Left ventricle myocardium inferior (tissue), 1 donor: Measurements from ENCODE around the gene C6orf52. TPM values are rescaled to one million over a fixed set of nuclear protein-coding genes. Genes with fewer than 3 reads are reported as not detected.

Source experiments
- DNase-seq: peaks from one replicate; pipeline ENCODE4 v3.0.0-alpha.2; 2020
- H3K27ac ChIP-seq: fragments of 200-600 bp; replicated peaks from 2 replicates; pipeline ENCODE4 v1.8.0; 2021
- H3K27me3 ChIP-seq: fragments of 200-600 bp; 2 replicates; pipeline ENCODE4 v1.8.0; 2021; ENCODE audit warnings: low read depth
- H3K36me3 ChIP-seq: fragments of 200-600 bp; 2 replicates; pipeline ENCODE4 v1.8.0; 2021
- H3K4me1 ChIP-seq: fragments of 200-600 bp; 2 replicates; pipeline ENCODE4 v1.8.0; 2021
- H3K4me3 ChIP-seq: fragments of 200-600 bp; 2 replicates; pipeline ENCODE4 v1.8.0; 2021; ENCODE audit warnings: mild to moderate bottlenecking, moderate library complexity
- H3K9me3 ChIP-seq: fragments of 200-600 bp; replicated peaks from 2 replicates; pipeline ENCODE4 v1.8.0; 2021
- intact Hi-C: fragments of 100-400 bp; cut with micrococcal nuclease; formaldehyde crosslinking; loops from one replicate; pipeline ENCODE4 v1.11.0; 2022
- total RNA-seq: library from RNA; stranded (reverse); fragmentation: NEBNext Ultra II Directional; extraction: Animal tissue kit (Norgen Biotek cat#: 25700); gene quantifications from one replicate; pipeline ENCODE4 v1.2.1, GENCODE V29; 2021
- TF ChIP-seq, protein P1 (sequence below): fragments of 200-600 bp; IDR thresholded peaks from 2 replicates; pipeline ENCODE4 v1.8.0; 2021; ENCODE audit warnings: antibody characterized with exemption, mild to moderate bottlenecking, borderline replicate concordance
- donor health status: DM: no; HTN: yes; CAD: no; lungs with severe emphysema.

C6orf52 gene
- total RNA-seq, 1 donor from 2014 or later: 1.5 TPM

DNA sequence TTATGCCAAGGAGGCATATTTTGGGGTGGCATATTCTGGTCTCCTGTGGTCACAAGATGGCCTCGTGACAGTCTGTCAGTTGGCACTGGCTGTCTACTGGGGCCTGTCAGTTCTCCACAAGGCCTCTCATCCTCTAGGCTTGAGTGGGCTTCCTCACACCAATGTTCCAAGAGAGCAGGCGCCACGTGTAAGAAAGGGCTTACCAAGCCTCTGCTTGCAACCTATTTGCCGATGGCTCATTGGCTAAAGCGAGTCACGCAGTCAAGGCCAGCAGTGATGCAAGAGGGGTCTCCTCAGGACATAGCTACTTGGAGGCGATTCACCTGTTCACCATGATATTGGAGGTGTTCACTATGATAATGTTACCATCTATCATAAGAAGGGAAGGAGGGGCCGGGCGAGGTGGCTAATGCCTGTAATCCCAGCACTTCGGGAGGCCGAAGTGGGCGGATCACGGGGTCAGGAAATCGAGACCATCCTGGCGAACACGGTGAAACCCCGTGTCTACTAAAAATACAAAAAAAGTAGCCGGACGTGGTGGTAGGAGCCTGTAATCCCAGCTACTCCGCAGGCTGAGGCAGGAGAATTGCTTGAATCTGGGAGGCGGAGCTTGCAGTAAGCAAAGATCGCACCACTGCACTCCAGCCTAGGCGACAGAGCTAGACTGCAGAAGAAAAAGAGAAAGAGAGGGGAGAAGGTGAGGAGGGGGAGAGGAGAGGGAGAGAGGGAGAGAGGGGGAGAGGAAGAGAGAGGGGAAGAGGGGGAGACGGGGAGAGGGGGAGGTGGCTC, 35.3 kb downstream of the C6orf52 start:
- Histone ChIP-seq H3K27me3 (peaks cover 14% of the 10 kb centered on the region), H3K4me3 (peak overlapping the region; percentile 52), H3K27ac (no peak overlapping the region), H3K9me3 (no peaks in the 10 kb centered on the region), H3K4me1 (no peaks in the 10 kb centered on the region), H3K36me3 (no peaks in the 10 kb centered on the region)
- no peak for DNase-seq
- TF ChIP-seq, protein P1, sequence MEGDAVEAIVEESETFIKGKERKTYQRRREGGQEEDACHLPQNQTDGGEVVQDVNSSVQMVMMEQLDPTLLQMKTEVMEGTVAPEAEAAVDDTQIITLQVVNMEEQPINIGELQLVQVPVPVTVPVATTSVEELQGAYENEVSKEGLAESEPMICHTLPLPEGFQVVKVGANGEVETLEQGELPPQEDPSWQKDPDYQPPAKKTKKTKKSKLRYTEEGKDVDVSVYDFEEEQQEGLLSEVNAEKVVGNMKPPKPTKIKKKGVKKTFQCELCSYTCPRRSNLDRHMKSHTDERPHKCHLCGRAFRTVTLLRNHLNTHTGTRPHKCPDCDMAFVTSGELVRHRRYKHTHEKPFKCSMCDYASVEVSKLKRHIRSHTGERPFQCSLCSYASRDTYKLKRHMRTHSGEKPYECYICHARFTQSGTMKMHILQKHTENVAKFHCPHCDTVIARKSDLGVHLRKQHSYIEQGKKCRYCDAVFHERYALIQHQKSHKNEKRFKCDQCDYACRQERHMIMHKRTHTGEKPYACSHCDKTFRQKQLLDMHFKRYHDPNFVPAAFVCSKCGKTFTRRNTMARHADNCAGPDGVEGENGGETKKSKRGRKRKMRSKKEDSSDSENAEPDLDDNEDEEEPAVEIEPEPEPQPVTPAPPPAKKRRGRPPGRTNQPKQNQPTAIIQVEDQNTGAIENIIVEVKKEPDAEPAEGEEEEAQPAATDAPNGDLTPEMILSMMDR: no peak
- intact Hi-C loops: no loop called here

DNA sequence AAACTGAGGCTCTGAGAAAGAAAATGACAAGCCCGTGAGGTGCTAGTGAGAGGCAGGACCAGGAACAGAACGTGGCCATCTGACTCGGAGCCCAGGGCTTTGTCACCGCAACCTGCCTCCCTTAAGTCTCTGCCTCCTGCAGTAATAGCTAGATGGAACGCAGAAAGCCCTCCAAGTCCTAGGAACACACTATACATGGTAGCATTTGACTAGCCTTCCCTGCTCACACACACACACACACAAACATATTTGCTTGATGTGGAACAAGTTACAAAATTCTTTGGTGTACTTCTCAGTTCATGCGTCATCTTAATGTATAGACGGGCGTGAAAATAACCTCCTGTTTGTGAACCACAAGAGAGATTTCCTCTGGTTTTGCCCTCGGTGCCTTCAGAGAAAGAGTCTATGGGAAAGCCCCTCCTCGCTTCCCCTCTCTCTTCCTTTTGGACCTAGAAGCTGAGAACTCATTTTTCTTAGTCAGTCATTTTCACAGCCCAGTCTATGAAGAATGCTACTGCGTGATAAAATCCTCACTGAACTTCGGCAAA, 38.8 kb downstream of the C6orf52 start:
- Histone ChIP-seq H3K4me1 (no peaks in the 10 kb centered on the region), H3K9me3 (no peaks in the 10 kb centered on the region), H3K27me3 (peaks cover 15% of the 10 kb centered on the region), H3K36me3 (no peaks in the 10 kb centered on the region), H3K4me3 (no peak overlapping the region), H3K27ac (no peak overlapping the region)
- no peak for DNase-seq
- intact Hi-C loops: no loop called here
- TF ChIP-seq, protein P1: no peak

GRCh38 chr6:10644225-10644624, 50.2 kb downstream of the C6orf52 start:
- DNase-seq: no peak
- Histone ChIP-seq H3K27me3 (no peaks in the 10 kb centered on the region), H3K27ac (no peak overlapping the region), H3K9me3 (no peaks in the 10 kb centered on the region), H3K36me3 (no peaks in the 10 kb centered on the region), H3K4me1 (no peaks in the 10 kb centered on the region), H3K4me3 (no peak overlapping the region)
- intact Hi-C loops: no loop called here
- TF ChIP-seq, protein P1: no peak

- H3K4me1 ChIP-seq: no peaks in the 10 kb centered on the region
- TF ChIP-seq, protein P1: no peak
- no peaks in the 10 kb centered on the region for H3K27me3 ChIP-seq
- peaks cover 4% of the 10 kb centered on the region for H3K9me3 ChIP-seq
- intact Hi-C loops: no loop called here
- DNase-seq: no peak
- H3K36me3 ChIP-seq: no peaks in the 10 kb centered on the region
- no peak overlapping the region for H3K4me3 ChIP-seq
- H3K27ac ChIP-seq: no peak overlapping the region
Measured at GRCh38 chr6:10643201-10643651, 51.2 kb downstream of the C6orf52 start.

- TF ChIP-seq, protein P1: no peak
- no peaks in the 10 kb centered on the region for H3K36me3 ChIP-seq
- no peak overlapping the region for H3K4me3 ChIP-seq
- H3K27me3 ChIP-seq: no peaks in the 10 kb centered on the region
- no peak for DNase-seq
- H3K9me3 ChIP-seq: peaks cover 4% of the 10 kb centered on the region
- intact Hi-C loops: no loop called here
- no peak overlapping the region for H3K27ac ChIP-seq
- no peaks in the 10 kb centered on the region for H3K4me1 ChIP-seq
Measured at GRCh38 chr6:10641528-10641927, 52.9 kb downstream of the C6orf52 start.
